ENCODE data around the gene C3orf52.

DNA sequence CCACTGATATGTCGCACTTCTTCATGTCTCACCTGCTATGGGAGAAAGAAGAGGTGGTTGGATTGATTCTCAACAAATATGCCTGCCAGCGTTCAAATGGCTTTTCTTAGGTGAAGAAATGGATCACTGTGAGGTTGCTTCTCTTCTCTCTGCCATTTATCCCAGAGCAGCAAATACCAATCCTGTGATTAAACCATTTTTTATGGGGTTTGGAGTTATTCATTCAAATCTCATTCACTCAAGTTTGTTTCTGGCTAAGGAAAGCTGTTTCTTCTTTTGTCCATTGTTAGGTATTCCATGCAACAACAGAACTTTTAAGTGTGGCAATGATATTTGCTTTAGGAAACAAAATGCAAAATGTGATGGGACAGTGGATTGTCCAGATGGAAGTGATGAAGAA is 12.2 kb upstream of the C3orf52 start:
- TF ChIP-seq CTCF (IDR thresholded peaks at IDR 0.05) (no peak), POLR2AphosphoS5 (IDR thresholded peaks at IDR 0.05; ENCODE audit: insufficient read depth in 1 of 2, low read depth in 1 of 2) (no peak), POLR2A (IDR thresholded peaks at IDR 0.05) (no peak)
